Breast epithelium (tissue), 4 donors: ENCODE results near the gene CCDC85A. TPM values are rescaled to one million over a fixed set of nuclear protein-coding genes. Genes with fewer than 3 reads are reported as not detected.

ENCODE experiments used
- DNase-seq, 2 donors: peaks; one replicate each; pipeline ENCODE4 v3.0.0-alpha.2; 2019; ENCODE audit warnings: low spot score in 2 of 2
- H3K27ac ChIP-seq, 2 donors: fragments of 200-600 bp; sonication (generic) in 1 of 2; one replicate each; pipeline ENCODE4 v1.5.1; 2016 to 2019; ENCODE audit warnings: mild to moderate bottlenecking in 1 of 2
- H3K27me3 ChIP-seq, 2 donors: fragments of 200-600 bp; sonication (generic) in 1 of 2; one replicate each; pipeline versions ENCODE4 v1.5.1 to v1.6.0; 2017 to 2019; ENCODE audit warnings: control low read depth in 1 of 2, mild to moderate bottlenecking in 1 of 2
- H3K36me3 ChIP-seq: fragments of 200-600 bp; one replicate; pipeline ENCODE4 v1.5.1; 2019
- H3K4me1 ChIP-seq, 2 donors: fragments of 200-600 bp; sonication (generic); one replicate each; pipeline ENCODE4 v1.5.1; 2016 to 2019; ENCODE audit warnings: control low read depth in 1 of 2
- H3K4me3 ChIP-seq, 3 donors: fragments of 200-600 bp; sonication (generic); 1 replicate in 2 of 3; 2 replicates in 1 of 3; pipeline ENCODE4 v1.5.1; 2016 to 2019; ENCODE audit warnings: mild to moderate bottlenecking in 3 of 3, moderate library complexity in 2 of 3
- H3K9me3 ChIP-seq, 2 donors: fragments of 200-600 bp; sonication (generic) in 1 of 2; one replicate each; pipeline ENCODE4 v1.5.1; 2016 to 2019; ENCODE audit warnings: control low read depth in 1 of 2
- CTCF ChIP-seq, 3 donors: fragments of 450-650 bp; IDR thresholded peaks; one replicate each; pipeline ENCODE4 v1.5.1; 2016 to 2017; ENCODE audit warnings: antibody characterized with exemption in 3 of 3, mild to moderate bottlenecking in 3 of 3, moderate library complexity in 3 of 3
- POLR2A ChIP-seq: fragments of 450-650 bp; IDR thresholded peaks from one replicate; pipeline ENCODE4 v1.6.1; 2016; ENCODE audit warnings: antibody characterized with exemption, mild to moderate bottlenecking, moderate library complexity
- POLR2AphosphoS5 ChIP-seq, 3 donors: sonication (generic); formaldehyde crosslinking; IDR thresholded peaks; one replicate each; pipeline ENCODE4 v1.6.1; 2017; ENCODE audit warnings: antibody characterized with exemption in 3 of 3
- intact Hi-C: fragments of 100-400 bp; cut with DNase I; formaldehyde crosslinking; loops from one replicate; pipeline ENCODE4 v1.15.1; 2023; ENCODE audit warnings: low total_unique reads
- total RNA-seq, 3 donors: library from RNA; depleted of rRNA; stranded (reverse); fragments of >200 nt; gene quantifications; one replicate each; pipeline ENCODE4 v1.1.0, GENCODE V29; 2016

Gene CCDC85A
- total RNA-seq, 3 donors from 2014 or later, result 3.1 to 11.5 (median 7.5) TPM

DNA sequence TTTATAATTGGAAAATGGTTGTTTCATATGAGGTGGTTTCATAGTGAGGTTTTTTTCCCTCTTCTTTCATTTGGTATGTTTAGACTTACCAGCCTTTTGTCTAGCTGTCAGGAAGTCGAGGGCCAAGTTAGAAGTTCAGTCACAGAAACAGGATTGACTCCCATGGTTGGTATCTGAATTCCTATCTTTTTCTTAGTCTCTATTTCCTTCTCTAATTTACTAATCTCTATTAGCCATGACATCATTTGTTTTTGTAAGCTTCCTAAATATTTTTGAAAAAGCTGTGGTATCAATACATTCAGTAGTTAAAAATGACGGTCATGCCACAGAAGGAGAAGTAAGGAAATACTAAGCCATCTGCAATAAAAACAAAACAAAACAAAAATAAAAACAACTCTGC is 206.9 kb downstream of the CCDC85A start:
- TF ChIP-seq POLR2AphosphoS5 (IDR thresholded peaks at IDR 0.05), result no peak
- no peak for TF ChIP-seq POLR2A
- TF ChIP-seq CTCF (IDR thresholded peaks at IDR 0.05), result no peak
- H3K4me1 ChIP-seq, result no peaks in the 10 kb centered on the region
- H3K9me3 ChIP-seq, result no peaks in the 10 kb centered on the region
- no peaks in the 10 kb centered on the region for H3K27me3 ChIP-seq
- no peaks in the 10 kb centered on the region for H3K36me3 ChIP-seq
- H3K27ac ChIP-seq, result no peak overlapping the region
- intact Hi-C loops, result no loop called here
- no peak for DNase-seq
- no peak overlapping the region for H3K4me3 ChIP-seq

- Histone ChIP-seq H3K9me3 (no peaks in the 10 kb centered on the region), H3K4me3 (no peak overlapping the region)
- intact Hi-C loops, result no loop called here
Observed at GRCh38 chr2:56410140-56410539, 226.3 kb downstream of the CCDC85A start.

DNA sequence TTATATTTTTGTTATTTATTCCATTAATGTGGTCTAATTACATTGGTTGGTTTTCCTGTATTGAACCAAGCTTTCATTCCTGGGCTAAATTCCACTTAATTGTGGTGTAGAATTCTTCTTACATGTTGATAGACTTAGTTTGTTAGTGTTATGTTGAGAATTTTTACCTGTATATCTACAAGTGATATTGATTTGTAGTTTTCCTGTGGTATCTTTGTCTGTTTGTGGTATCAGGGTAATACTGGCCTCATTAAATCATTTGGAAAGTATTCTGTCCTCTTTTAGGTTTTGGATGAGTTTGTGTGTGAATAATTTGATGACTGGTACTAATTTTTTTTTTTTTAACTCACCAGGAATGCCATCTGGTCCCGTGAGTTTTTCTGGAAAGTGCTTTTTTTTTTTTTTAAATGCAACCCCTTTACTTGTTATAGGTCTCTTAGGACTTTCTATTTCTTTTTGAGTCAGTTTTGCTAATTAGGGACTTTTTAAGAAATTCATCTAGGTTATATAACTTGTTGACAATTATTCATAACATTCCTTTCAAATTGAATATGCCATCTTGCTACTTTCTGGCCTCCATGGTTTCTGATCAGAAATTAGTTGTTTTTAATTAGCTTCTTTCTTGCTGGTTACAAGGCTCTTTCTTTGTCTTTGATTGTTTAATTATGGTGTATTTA is 232.8 kb downstream of the CCDC85A start:
- Histone ChIP-seq H3K4me1 (no peaks in the 10 kb centered on the region), H3K36me3 (no peaks in the 10 kb centered on the region), H3K27me3 (no peaks in the 10 kb centered on the region), H3K4me3 (no peak overlapping the region), H3K9me3 (peaks cover 0 to 6% of the 10 kb centered on the region in 2 donors), H3K27ac (no peak overlapping the region)
- intact Hi-C loops, result no loop called here
- TF ChIP-seq POLR2A (no peak), CTCF (IDR thresholded peaks at IDR 0.05) (no peak), POLR2AphosphoS5 (IDR thresholded peaks at IDR 0.05) (no peak)
- DNase-seq, result no peak

More at GRCh38 chr2:56410140-56410539, 226.3 kb downstream of the CCDC85A start:
- Histone ChIP-seq H3K27ac (no peak overlapping the region), H3K4me1 (no peaks in the 10 kb centered on the region), H3K27me3 (no peaks in the 10 kb centered on the region), H3K36me3 (no peaks in the 10 kb centered on the region)
- DNase-seq, result no peak
- TF ChIP-seq POLR2A (no peak), POLR2AphosphoS5 (IDR thresholded peaks at IDR 0.05) (no peak), CTCF (IDR thresholded peaks at IDR 0.05) (no peak)
